Measurements from ENCODE around the gene YIPF3.

GRCh38 chr6:43540507-43540906, 23.8 kb upstream of the YIPF3 start:
- TF ChIP-seq CTCF (IDR thresholded peaks at IDR 0.05; ENCODE audit: poor library complexity, severe bottlenecking) (no peak), SMC3 (conservative IDR thresholded peaks at IDR 0.05; ENCODE audit: poor library complexity) (no peak)

All from neural cell (in vitro differentiated cells).